Gastrocnemius medialis (tissue), 4 donors: ENCODE results near the gene HOXA3. TPM values are rescaled to one million over a fixed set of nuclear protein-coding genes. Genes with fewer than 3 reads are reported as not detected.

ENCODE experiments used
- ATAC-seq, 2 donors: fragments of 150-250 bp; one replicate each; pipeline ENCODE4 v1.9.1; 2016
- DNase-seq, 2 donors: peaks; one replicate each; pipeline ENCODE4 v3.0.0-alpha.2; 2019
- H3K27ac ChIP-seq, 4 donors: fragments of 200-600 bp; sonication (generic); 1 replicate in 1 of 4; 2 replicates in 3 of 4; pipeline ENCODE4 v1.5.1; 2016 to 2018; ENCODE audit warnings: mild to moderate bottlenecking in 2 of 4, moderate library complexity in 1 of 4
- H3K27me3 ChIP-seq, 3 donors: fragments of 200-600 bp; sonication (generic) in 2 of 3; 1 replicate in 1 of 3; 2 replicates in 2 of 3; pipeline versions ENCODE4 v1.5.1 to v1.6.0; 2016 to 2019; ENCODE audit warnings: mild to moderate bottlenecking in 1 of 3, moderate library complexity in 1 of 3
- H3K36me3 ChIP-seq, 2 donors: fragments of 200-600 bp; sonication (generic) in 1 of 2; one replicate each; pipeline ENCODE4 v1.5.1; 2017 to 2018
- H3K4me1 ChIP-seq, 2 donors: fragments of 200-600 bp; sonication (generic) in 1 of 2; one replicate each; pipeline ENCODE4 v1.5.1; 2016 to 2017; ENCODE audit warnings: mild to moderate bottlenecking in 2 of 2
- H3K4me3 ChIP-seq, 4 donors: fragments of 200-600 bp; sonication (generic) in 3 of 4; 1 replicate in 1 of 4; 2 replicates in 3 of 4; pipeline ENCODE4 v1.5.1; 2016 to 2019; ENCODE audit warnings: mild to moderate bottlenecking in 2 of 4
- H3K9me3 ChIP-seq, 3 donors: fragments of 200-600 bp; sonication (generic) in 2 of 3; 1 replicate in 1 of 3; 2 replicates in 2 of 3; pipeline ENCODE4 v1.5.1; 2016 to 2019
- POLR2A ChIP-seq, 2 donors: fragments of 450-650 bp; IDR thresholded peaks; one replicate each; pipeline ENCODE4 v1.6.1; 2017; ENCODE audit warnings: antibody characterized with exemption in 2 of 2, mild to moderate bottlenecking in 2 of 2, moderate library complexity in 2 of 2
- in situ Hi-C, 4 donors: fragments of 200-750 bp; cut with MboI; loops; one replicate each; pipeline versions ENCODE4 v1.15.0 to v1.8.0; 2017; ENCODE audit warnings: low sequenced_read_pairs in 4 of 4
- intact Hi-C: fragments of 100-400 bp; cut with DNase I; formaldehyde crosslinking; loops from one replicate; pipeline ENCODE4 v1.15.1; 2023; ENCODE audit warnings: low total_unique reads
- total RNA-seq, 4 donors: library from RNA; depleted of rRNA; stranded (reverse); fragments of >200 nt; gene quantifications; one replicate each; pipeline versions ENCODE4 v1.1.0 to v1.2.3, GENCODE V29; 2016
- TF ChIP-seq, protein P1 (sequence below), 5 experiments: fragments of 450-650 bp in 3 of 5; fragments of 200-600 bp in 2 of 5; sonication (generic) in 2 of 5; IDR thresholded peaks in 4 of 5; conservative IDR thresholded peaks in 1 of 5; 1 replicate in 4 of 5; 2 replicates in 1 of 5; pipeline ENCODE4 v1.5.1; 2016 to 2019; ENCODE audit warnings: antibody characterized with exemption in 5 of 5, mild to moderate bottlenecking in 3 of 5, moderate library complexity in 3 of 5

Gene HOXA3
- total RNA-seq, 4 donors from 2014 or later, result 0.53 to 6.2 (median 3.0) TPM

DNA sequence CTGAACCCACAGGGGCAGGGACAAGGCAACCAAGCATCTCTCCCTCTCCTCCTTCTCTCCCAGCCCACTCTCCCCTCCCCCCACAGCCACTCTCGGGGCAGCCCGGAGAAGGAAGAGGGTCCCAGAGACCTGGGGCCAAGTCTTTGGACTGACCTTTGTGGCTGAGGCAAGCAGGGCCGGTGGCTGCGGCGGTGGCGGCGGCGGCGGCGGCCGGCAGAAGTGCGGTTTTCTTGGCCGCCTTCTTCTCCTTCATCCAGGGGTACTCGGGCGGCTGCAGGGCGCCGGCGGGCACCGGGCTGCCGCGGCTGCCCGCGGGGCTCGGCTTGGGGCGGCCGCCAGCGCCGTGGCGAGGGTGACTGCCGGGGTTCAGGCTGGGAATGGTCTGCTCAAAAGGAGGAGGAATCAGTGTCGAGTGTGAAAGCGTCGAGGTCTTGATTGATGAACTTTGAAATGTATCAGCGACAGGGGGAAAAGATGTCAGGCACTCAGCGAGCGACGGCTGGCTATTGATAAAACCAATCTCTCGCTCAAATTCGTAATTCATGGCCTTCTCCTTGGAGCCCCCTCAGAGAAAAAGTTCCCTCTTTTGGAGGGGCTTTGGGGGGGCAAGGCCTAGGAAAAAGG lies 50.3 kb downstream of the HOXA3 start:
- H3K4me1 ChIP-seq, result peaks cover 8 to 22% of the 10 kb centered on the region in 2 donors
- no peaks in the 10 kb centered on the region for H3K27me3 ChIP-seq
- TF ChIP-seq, protein P1, sequence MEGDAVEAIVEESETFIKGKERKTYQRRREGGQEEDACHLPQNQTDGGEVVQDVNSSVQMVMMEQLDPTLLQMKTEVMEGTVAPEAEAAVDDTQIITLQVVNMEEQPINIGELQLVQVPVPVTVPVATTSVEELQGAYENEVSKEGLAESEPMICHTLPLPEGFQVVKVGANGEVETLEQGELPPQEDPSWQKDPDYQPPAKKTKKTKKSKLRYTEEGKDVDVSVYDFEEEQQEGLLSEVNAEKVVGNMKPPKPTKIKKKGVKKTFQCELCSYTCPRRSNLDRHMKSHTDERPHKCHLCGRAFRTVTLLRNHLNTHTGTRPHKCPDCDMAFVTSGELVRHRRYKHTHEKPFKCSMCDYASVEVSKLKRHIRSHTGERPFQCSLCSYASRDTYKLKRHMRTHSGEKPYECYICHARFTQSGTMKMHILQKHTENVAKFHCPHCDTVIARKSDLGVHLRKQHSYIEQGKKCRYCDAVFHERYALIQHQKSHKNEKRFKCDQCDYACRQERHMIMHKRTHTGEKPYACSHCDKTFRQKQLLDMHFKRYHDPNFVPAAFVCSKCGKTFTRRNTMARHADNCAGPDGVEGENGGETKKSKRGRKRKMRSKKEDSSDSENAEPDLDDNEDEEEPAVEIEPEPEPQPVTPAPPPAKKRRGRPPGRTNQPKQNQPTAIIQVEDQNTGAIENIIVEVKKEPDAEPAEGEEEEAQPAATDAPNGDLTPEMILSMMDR (IDR thresholded peaks at IDR 0.05 in 4 of 5, conservative IDR thresholded peaks at IDR 0.05 in 1 of 5), result no peak
- TF ChIP-seq POLR2A (IDR thresholded peaks at IDR 0.05), result no peak
- DNase-seq, result no peak
- intact Hi-C loops, result no loop called here
- in situ Hi-C loops, result no loop called here
- no peak for ATAC-seq
- no peaks in the 10 kb centered on the region for H3K36me3 ChIP-seq
- H3K9me3 ChIP-seq, result no peaks in the 10 kb centered on the region
- H3K4me3 ChIP-seq, result peak overlapping the region in 2 of 4 donors; percentile 26 to 49
- H3K27ac ChIP-seq, result peak overlapping the region in 2 of 4 donors; percentile 62 to 67

DNA sequence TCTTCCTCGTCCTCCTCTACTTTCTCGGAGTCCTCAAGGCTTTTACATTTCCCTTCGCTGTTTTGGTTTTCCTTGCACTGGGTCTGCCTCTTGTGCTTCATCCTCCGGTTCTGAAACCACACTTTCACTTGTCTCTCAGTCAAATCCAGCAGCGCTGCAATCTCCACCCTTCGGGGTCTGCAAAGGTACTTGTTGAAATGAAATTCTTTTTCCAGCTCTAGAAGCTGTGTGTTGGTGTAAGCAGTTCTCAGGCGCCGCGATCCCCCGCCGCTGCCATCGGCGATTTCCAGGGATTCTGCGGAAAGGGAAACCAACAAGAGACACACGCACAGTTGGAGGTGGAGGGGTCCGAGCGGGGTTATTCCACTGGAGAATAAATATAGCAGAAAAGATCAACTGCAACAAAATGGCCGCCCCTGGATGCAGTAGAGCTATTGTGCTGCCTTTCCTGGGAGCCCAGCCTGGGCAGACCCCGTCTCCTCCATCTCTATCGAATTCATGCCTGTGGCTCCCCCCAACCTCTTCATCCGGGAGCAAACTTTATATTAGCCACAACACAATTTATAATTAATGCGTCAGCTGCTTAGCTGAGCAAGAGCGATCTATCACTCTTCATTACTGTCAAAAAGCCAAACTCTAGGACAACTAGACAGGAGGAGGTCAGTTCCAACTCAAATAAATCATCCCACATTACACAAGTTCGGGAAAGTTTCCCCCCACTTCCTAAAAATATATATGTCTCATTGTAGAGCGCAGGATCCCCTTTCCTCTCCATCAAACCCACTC lies 51.0 kb downstream of the HOXA3 start:
- Histone ChIP-seq H3K27ac (peak overlapping the region in 2 of 4 donors; percentile 62 to 67), H3K27me3 (no peaks in the 10 kb centered on the region), H3K4me1 (peaks cover 11 to 23% of the 10 kb centered on the region in 2 donors), H3K9me3 (no peaks in the 10 kb centered on the region), H3K36me3 (no peaks in the 10 kb centered on the region), H3K4me3 (peak overlapping the region in 2 of 4 donors; percentile 6 to 49)
- in situ Hi-C loops (no loop called here), intact Hi-C loops (no loop called here)
- DNase-seq (no peak), ATAC-seq (no peak)
- TF ChIP-seq, protein P1 (IDR thresholded peaks at IDR 0.05 in 4 of 5, conservative IDR thresholded peaks at IDR 0.05 in 1 of 5), result no peak
- no peak for TF ChIP-seq POLR2A (IDR thresholded peaks at IDR 0.05)

DNA sequence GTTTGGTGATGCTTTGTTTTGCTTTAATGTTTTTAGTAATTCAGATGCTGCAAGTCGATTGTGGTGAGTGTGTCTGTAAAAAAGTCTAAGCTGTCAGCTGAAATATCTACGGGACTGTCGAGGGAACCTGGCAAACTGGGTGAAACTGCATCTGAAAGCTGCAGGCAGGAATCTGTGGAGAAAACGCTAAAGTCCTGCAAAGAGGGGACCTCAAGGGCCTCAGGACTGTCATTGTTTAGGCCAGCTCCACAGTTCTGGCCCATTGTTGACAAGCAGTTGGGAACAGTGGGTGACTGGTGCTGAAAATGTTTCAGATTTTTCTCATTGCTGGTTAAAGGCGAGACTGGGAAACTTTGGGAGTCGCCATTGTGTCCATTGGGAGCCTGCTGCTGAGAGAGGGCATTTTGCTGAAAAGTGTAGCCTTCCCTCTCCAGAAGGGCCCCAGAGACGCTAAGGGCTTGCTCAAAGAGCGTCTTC lies 51.7 kb downstream of the HOXA3 start:
- no peak for ATAC-seq
- peak overlapping the region in 2 of 4 donors; percentile 62 to 67 for H3K27ac ChIP-seq
- H3K27me3 ChIP-seq, result no peaks in the 10 kb centered on the region
- intact Hi-C loops (no loop called here), in situ Hi-C loops (no loop called here)
- TF ChIP-seq, protein P1 (IDR thresholded peaks at IDR 0.05 in 4 of 5, conservative IDR thresholded peaks at IDR 0.05 in 1 of 5), result no peak
- no peak for TF ChIP-seq POLR2A (IDR thresholded peaks at IDR 0.05)
- H3K4me1 ChIP-seq, result peaks cover 11 to 21% of the 10 kb centered on the region in 2 donors
- H3K9me3 ChIP-seq, result no peaks in the 10 kb centered on the region
- H3K36me3 ChIP-seq, result no peaks in the 10 kb centered on the region
- peak overlapping the region in 1 of 4 donors; percentile 49 for H3K4me3 ChIP-seq
- no peak for DNase-seq

DNA sequence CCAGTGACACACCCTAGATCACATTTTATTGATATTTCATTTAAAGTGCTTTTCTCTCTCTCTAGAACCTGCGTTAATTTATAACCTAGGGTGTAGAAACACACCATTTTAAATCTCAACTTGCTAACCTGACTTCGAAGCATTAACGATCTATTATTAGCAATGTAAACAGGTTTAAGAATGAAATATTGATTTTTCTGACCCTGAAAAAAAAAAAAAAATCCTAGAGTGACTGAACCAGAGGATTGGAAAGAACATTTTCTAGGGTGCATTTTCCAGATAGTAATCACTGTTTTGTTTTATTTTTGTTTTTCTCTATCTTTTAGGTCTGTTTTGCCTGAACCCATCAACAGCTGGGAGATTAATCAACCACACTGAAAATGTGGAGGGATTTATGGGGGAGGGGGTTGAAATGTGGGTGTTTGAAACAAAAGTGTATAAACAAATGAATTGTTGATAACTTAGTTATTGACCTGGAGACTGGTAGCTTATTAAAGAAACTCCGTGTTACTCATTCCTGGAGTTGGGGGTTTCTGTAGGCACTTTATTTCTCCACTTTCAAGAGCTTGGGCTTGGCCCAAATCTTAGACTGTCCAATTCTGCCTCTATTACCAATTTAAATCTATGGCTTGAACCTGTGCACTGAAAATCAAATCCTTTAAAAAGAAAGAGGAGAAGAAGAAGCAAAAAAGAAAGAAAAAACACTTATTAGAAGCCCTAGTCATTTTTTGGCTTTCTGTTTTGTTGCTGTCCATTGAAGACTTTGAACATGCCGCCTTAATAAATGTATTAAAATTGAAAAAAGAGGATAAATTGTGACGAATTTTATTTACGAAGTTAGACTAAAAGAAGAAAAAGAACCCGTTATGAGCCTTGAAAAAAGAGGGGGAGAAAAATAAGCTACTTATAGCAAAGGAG lies 52.7 kb downstream of the HOXA3 start:
- Histone ChIP-seq H3K27ac (peak overlapping the region in 1 of 4 donors; percentile 19), H3K9me3 (no peaks in the 10 kb centered on the region), H3K4me3 (no peak overlapping the region), H3K4me1 (peaks cover 11 to 24% of the 10 kb centered on the region in 2 donors), H3K36me3 (no peaks in the 10 kb centered on the region), H3K27me3 (no peaks in the 10 kb centered on the region)
- no peak for TF ChIP-seq POLR2A (IDR thresholded peaks at IDR 0.05)
- TF ChIP-seq, protein P1 (IDR thresholded peaks at IDR 0.05 in 4 of 5, conservative IDR thresholded peaks at IDR 0.05 in 1 of 5), result no peak
- intact Hi-C loops (no loop called here), in situ Hi-C loops (no loop called here)
- DNase-seq (no peak), ATAC-seq (no peak)
